K562 (cell line): ENCODE results near the gene PDE4D. TPM values are rescaled to one million over a fixed set of nuclear protein-coding genes. Genes with fewer than 3 reads are reported as not detected.

Source experiments
- ATAC-seq: fragments of 200-7000 bp; cut with Tn5 transposase; 3 replicates; pipeline ENCODE4 v1.9.1; 2020; ENCODE audit warnings: moderate library complexity
- BruUV-seq: library from RNA; stranded (reverse); fragments of 400-500 nt; replicated peaks from 2 replicates; lab custom pipeline; 2021; lab: Mats Ljungman, UMichigan
- CTCF ChIA-PET: fragments of 300-600 bp; formaldehyde crosslinking; extraction: SDS; loops from one replicate; lab custom pipeline; 2021; ENCODE audit warnings: low intra/inter-chr PET ratio; lab: Yijun Ruan, JAX
- POLR2A ChIA-PET: fragments of 300-600, 350-650 bp; sonication (Branson Sonifier 250); formaldehyde crosslinking; extraction: SDS; loops from one replicate; lab custom pipeline; 2021; ENCODE audit warnings: antibody characterized with exemption, inconsistent platforms; lab: Yijun Ruan, JAX
- DNase-seq, 4 experiments: peaks; one replicate each; pipeline versions ENCODE4 v3.0.0 to v3.0.0-alpha.2; 2011 to 2018; ENCODE audit warnings: low spot score in 3 of 4, mixed read lengths in 3 of 4; ENCODE audit errors: extremely low read depth in 1 of 4
- FAIRE-seq: peaks from 2 replicates; lab custom pipeline; 2011; peaks lifted over from hg19 to GRCh38; lab: Jason Lieb, UNC
- H2AFZ ChIP-seq: 2 replicates; pipeline ENCODE4 v1.6.0; 2011; ENCODE audit warnings: low read depth, low read length, control low read depth, inconsistent platforms
- H3K27ac ChIP-seq: fragments of 200-600 bp; 3 replicates; pipeline ENCODE4 v1.8.0; 2011; ENCODE audit warnings: low read depth, mild to moderate bottlenecking, control low read depth, inconsistent platforms, low read length, moderate library complexity, mixed read lengths; ENCODE audit errors: extremely low read depth
- H3K27me3 ChIP-seq, 2 experiments: fragments of 300-600 bp in 1 of 2; 2 replicates in 1 of 2; 3 replicates in 1 of 2; pipeline versions ENCODE4 v1.6.0 to v1.8.0; 2011; ENCODE audit warnings: inconsistent platforms in 2 of 2, low read length in 2 of 2, mild to moderate bottlenecking in 1 of 2, mixed read lengths in 1 of 2, moderate library complexity in 1 of 2; ENCODE audit not compliant: control insufficient read depth in 2 of 2, insufficient read depth in 2 of 2
- H3K36me3 ChIP-seq: fragments of 300-600 bp; 3 replicates; pipeline ENCODE4 v1.8.0; 2011; ENCODE audit warnings: mild to moderate bottlenecking, low read length, inconsistent platforms; ENCODE audit not compliant: control insufficient read depth, insufficient read depth
- H3K4me1 ChIP-seq, 2 experiments: fragments of 200-600 bp in 1 of 2; replicated peaks in 1 of 2; 2 replicates in 1 of 2; 3 replicates in 1 of 2; pipeline versions ENCODE4 v1.5.1 to v1.8.0; 2011; ENCODE audit warnings: inconsistent platforms in 2 of 2, low read length in 2 of 2, mild to moderate bottlenecking in 1 of 2, mixed read lengths in 1 of 2, moderate library complexity in 1 of 2; ENCODE audit not compliant: control insufficient read depth in 2 of 2, insufficient read depth in 2 of 2
- H3K4me2 ChIP-seq: 2 replicates; pipeline ENCODE4 v1.6.1; 2011; ENCODE audit warnings: low read length, control low read depth, inconsistent platforms, mixed read lengths; ENCODE audit not compliant: insufficient read depth
- H3K4me3 ChIP-seq: fragments of 200-600 bp; sonication (generic), shearing (Covaris generic); 2 replicates; pipeline ENCODE4 v1.5.1; 2016; ENCODE audit warnings: control low read depth, inconsistent platforms
- H3K79me2 ChIP-seq: fragments of 200-600 bp; 3 replicates; pipeline ENCODE4 v1.8.0; 2011; ENCODE audit warnings: low read length, inconsistent platforms; ENCODE audit not compliant: control insufficient read depth, insufficient read depth
- H3K9ac ChIP-seq, 2 experiments: 2 replicates each; pipeline versions ENCODE4 v1.6.0 to v1.6.1; 2011; ENCODE audit warnings: low read depth in 2 of 2, low read length in 2 of 2, control low read depth in 1 of 2, inconsistent platforms in 1 of 2, mild to moderate bottlenecking in 1 of 2, mixed read lengths in 1 of 2; ENCODE audit not compliant: insufficient read depth in 1 of 2
- H3K9me1 ChIP-seq: one replicate; pipeline ENCODE4 v1.6.0; 2011; ENCODE audit warnings: inconsistent platforms, mild to moderate bottlenecking, low read length, moderate library complexity; ENCODE audit not compliant: control insufficient read depth, insufficient read depth
- H3K9me3 ChIP-seq: replicated peaks from 2 replicates; pipeline ENCODE4 v1.5.1; 2011; ENCODE audit warnings: low read depth, low read length, inconsistent platforms; ENCODE audit not compliant: control insufficient read depth, insufficient read depth
- H4K20me1 ChIP-seq: replicated peaks from 2 replicates; pipeline ENCODE4 v1.6.1; 2011; ENCODE audit warnings: low read length, inconsistent platforms, mixed read lengths; ENCODE audit not compliant: control insufficient read depth, insufficient read depth
- CREB1 ChIP-seq, 2 experiments: sonication (generic) in 1 of 2; formaldehyde crosslinking in 1 of 2; IDR thresholded peaks; 2 replicates each; pipeline versions ENCODE4 v1.6.1 to v1.8.0; 2012 to 2022; ENCODE audit warnings: inconsistent platforms in 1 of 2, mild to moderate bottlenecking in 1 of 2, missing genetic modification reagents in 1 of 2, moderate library complexity in 1 of 2
- ELK3 ChIP-seq: fragments of 450-650 bp; formaldehyde crosslinking; IDR thresholded peaks from 2 replicates; pipeline ENCODE4 v1.4.0; 2020; ENCODE audit warnings: mild to moderate bottlenecking
- ERF ChIP-seq: fragments of 450-650 bp; formaldehyde crosslinking; IDR thresholded peaks from 2 replicates; pipeline ENCODE4 v1.4.0; 2020; ENCODE audit warnings: mild to moderate bottlenecking, mixed read lengths
- NBN ChIP-seq: fragments of 450-650 bp; IDR thresholded peaks from 2 replicates; pipeline ENCODE4 v1.6.1; 2016; ENCODE audit warnings: low read depth, mild to moderate bottlenecking
- PHF21A ChIP-seq: fragments of 450-650 bp; IDR thresholded peaks from 2 replicates; pipeline ENCODE4 v1.6.1; 2017; ENCODE audit warnings: low read depth, borderline replicate concordance
- U2AF1 ChIP-seq: fragments of 200-400 bp; formaldehyde crosslinking; optimal IDR thresholded peaks from 2 replicates; pipeline ENCODE3; 2017; ENCODE audit warnings: mild to moderate bottlenecking, low read depth, low read length, moderate library complexity
- ZNF766 ChIP-seq: fragments of 200-800 bp; sonication (Bioruptor generic); conservative IDR thresholded peaks from 2 replicates; pipeline ENCODE4 v1.6.1; 2016; ENCODE audit warnings: missing genetic modification characterization, missing compliant biosample characterization
- WGBS: fragments of 100-300 bp; shearing (Covaris generic); methylation state at CpG from one replicate; pipeline ENCODE4 v1.1.6; 2016; ENCODE audit warnings: low coverage, mixed read lengths; ENCODE audit not compliant: insufficient coverage; ENCODE audit errors: missing lambda C conversion rate; 5-methylcytosine and 5-hydroxymethylcytosine counted together
- in situ Hi-C: fragments of 300-500 bp; cut with MboI; formaldehyde crosslinking; loops from 4 replicates; pipeline ENCODE4 v1.15.0; 2018; ENCODE audit warnings: inconsistent platforms, mixed read lengths
- intact Hi-C: fragments of 100-400 bp; cut with micrococcal nuclease; formaldehyde crosslinking; loops from 2 replicates; pipeline ENCODE4 v1.14.2; 2022
- polyA plus RNA-seq, 8 experiments: library from polyadenylated mRNA; depleted of rRNA in 4 of 8; stranded (reverse) in 5 of 8; unstranded in 3 of 8; fragments of >200 nt; fragmentation: Nextera tagmentation in 2 of 8; fragmentation: Illumina TruSeq in 1 of 8; extraction: Ambion mirVana in 2 of 8; extraction: Trizol in 1 of 8; gene quantifications; 2 replicates each; pipeline versions ENCODE4 v1.2.1 to v1.2.3, GENCODE V29; 2011 to 2014; ENCODE audit warnings: inconsistent platforms in 1 of 8, missing spikeins in 1 of 8
- total RNA-seq, 7 experiments: library from RNA; depleted of rRNA in 6 of 7; stranded (reverse); fragments of >200 nt in 6 of 7; fragmentation: Illumina TruSeq in 2 of 7; extraction: Trizol in 2 of 7; gene quantifications; 2 replicates each; pipeline versions ENCODE4 v1.2.1 to v1.2.3, GENCODE V29; 2011 to 2021; ENCODE audit warnings: low replicate concordance in 1 of 7
- TF ChIP-seq, protein P1 (sequence below): fragments of 250-450 bp; sonication (Bioruptor Pico); IDR thresholded peaks from 2 replicates; pipeline ENCODE4 v1.4.0; 2020; ENCODE audit warnings: borderline replicate concordance

The PDE4D gene
- total and polyA plus RNA-seq, 9 of the 15 experiments (the other 6 are each of a cell fraction or from before 2014, with no cell fraction given): 0.04 to 0.46 (median 0.13) TPM

GRCh38 chr5:59368951-59369350 lies 524.6 kb downstream of the PDE4D start:
- Histone ChIP-seq H3K9me1 (no peaks in the 10 kb centered on the region), H3K4me3 (no peak overlapping the region), H3K4me1 (no peaks in the 10 kb centered on the region), H3K79me2 (no peaks in the 10 kb centered on the region), H4K20me1 (no peaks in the 10 kb centered on the region), H2AFZ (no peak overlapping the region), H3K9ac (no peak overlapping the region), H3K9me3 (0 out of 2 replicates have a peak, but pooled peaks cover 2% of the 10 kb centered on the region)
- in situ Hi-C loops: no loop called here
- ChIA-PET CTCF (no interaction called here), POLR2A (no interaction called here)
- DNase-seq (no peak), ATAC-seq (no peak), FAIRE-seq (no peak)
- no TSS peak for BruUV-seq
- intact Hi-C loops: no loop called here
- WGBS: 2% methylated on average over 4 of the region's 4 CpGs
- TF ChIP-seq ERF (CRISPR knock-in tag) (no peak), PHF21A (no peak), U2AF1 (no peak), ZNF766 (CRISPR knock-in tag) (no peak), NBN (no peak), ELK3 (CRISPR knock-in tag) (no peak), CREB1 (IDR thresholded peaks at IDR 0.05) (no peak), CREB1 (CRISPR knock-in tag; IDR thresholded peaks at IDR 0.05) (no peak)
- TF ChIP-seq, protein P1, sequence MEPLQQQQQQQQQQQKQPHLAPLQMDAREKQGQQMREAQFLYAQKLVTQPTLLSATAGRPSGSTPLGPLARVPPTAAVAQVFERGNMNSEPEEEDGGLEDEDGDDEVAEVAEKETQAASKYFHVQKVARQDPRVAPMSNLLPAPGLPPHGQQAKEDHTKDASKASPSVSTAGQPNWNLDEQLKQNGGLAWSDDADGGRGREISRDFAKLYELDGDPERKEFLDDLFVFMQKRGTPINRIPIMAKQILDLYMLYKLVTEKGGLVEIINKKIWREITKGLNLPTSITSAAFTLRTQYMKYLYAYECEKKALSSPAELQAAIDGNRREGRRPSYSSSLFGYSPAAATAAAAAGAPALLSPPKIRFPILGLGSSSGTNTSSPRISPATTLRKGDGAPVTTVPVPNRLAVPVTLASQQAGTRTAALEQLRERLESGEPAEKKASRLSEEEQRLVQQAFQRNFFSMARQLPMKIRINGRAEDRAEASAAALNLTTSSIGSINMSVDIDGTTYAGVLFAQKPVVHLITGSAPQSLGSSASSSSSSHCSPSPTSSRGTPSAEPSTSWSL (CRISPR knock-in tag): no peak
- TF ChIP-seq, all 486 proteins: peak for 0
- Histone ChIP-seq H3K27me3 (no peaks in the 10 kb centered on the region), H3K4me2 (no peak overlapping the region), H3K36me3 (no peaks in the 10 kb centered on the region), H3K27ac (no peak overlapping the region)
